Measurements from ENCODE around the gene CHD9.

Gene CHD9, protein sequence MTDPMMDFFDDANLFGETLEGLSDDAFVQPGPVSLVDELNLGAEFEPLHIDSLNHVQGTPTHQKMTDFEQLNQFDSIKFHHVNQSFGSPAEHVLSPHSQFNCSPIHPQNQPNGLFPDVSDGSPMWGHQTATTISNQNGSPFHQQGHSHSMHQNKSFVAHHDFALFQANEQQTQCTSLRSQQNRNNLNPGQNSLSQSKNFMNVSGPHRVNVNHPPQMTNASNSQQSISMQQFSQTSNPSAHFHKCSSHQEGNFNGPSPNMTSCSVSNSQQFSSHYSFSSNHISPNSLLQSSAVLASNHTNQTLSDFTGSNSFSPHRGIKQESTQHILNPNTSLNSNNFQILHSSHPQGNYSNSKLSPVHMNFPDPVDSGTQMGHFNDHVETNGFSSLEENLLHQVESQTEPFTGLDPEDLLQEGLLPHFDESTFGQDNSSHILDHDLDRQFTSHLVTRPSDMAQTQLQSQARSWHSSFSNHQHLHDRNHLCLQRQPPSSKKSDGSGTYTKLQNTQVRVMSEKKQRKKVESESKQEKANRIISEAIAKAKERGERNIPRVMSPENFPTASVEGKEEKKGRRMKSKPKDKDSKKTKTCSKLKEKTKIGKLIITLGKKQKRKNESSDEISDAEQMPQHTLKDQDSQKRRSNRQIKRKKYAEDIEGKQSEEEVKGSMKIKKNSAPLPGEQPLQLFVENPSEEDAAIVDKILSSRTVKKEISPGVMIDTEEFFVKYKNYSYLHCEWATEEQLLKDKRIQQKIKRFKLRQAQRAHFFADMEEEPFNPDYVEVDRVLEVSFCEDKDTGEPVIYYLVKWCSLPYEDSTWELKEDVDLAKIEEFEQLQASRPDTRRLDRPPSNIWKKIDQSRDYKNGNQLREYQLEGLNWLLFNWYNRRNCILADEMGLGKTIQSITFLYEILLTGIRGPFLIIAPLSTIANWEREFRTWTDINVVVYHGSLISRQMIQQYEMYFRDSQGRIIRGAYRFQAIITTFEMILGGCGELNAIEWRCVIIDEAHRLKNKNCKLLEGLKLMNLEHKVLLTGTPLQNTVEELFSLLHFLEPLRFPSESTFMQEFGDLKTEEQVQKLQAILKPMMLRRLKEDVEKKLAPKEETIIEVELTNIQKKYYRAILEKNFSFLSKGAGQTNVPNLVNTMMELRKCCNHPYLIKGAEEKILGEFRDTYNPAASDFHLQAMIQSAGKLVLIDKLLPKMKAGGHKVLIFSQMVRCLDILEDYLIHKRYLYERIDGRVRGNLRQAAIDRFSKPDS (N-terminal part only)

DNA sequence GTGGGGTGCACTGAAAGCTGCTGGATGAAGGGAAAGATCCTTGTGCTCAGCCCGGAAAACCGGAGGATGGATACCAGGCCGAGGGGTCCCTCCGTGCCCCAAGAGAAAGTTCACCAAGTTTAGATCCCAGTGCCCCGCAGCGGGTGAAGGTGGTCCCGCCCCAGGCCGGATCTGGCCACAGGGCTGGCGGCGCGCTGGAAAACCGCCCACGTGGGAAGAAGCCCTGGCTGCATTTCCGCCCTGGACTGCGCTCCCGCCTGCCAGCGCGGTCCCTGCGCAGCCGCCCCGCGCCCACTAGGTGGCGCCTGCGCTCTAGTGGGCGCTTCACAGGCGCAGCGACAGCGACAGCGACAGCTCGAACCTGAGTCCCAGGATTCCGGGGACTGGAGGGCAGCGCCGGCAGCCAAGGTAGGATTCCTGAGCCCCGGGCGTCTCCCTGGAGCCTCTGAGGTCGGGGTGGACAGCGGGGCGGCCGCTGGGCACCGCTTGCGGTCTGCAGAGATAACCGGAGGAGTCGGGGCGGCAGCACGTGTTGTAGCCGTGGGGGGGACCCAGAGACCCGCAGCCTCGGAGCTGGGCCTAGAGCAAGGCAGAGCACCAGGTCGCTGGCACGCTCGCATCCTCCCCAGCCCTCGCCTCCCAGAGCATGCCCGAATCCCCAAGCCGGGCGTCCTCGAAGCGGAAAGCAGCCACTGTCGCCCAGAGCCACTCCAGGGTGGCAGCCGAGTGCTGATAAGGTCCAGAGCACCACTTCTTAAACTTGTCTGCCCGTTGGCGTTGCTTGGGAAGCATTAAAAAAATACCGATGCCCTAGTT lies at the start of gene CHD9:
Gene CHD9, plus strand, starts transcription at position 322 of the 816 bp plus-strand sequence. CDS start 101,099 bp downstream, outside the sequence.
- POLR2A ChIA-PET: interaction anchor here (0.8 to 3.2 kb wide), 6 partner anchors 13 to 75 kb away, joined by 4 to 13 read pairs (median 6); no protein-coding TSS in a partner anchor
- DNase-seq (ENCODE audit: low read depth, low spot score): no peak
- peak within 1 kb of the TSS; percentile 80 for H3K4me3 ChIP-seq (ENCODE audit: low read depth, low read length)
- TF ChIP-seq, protein P1, sequence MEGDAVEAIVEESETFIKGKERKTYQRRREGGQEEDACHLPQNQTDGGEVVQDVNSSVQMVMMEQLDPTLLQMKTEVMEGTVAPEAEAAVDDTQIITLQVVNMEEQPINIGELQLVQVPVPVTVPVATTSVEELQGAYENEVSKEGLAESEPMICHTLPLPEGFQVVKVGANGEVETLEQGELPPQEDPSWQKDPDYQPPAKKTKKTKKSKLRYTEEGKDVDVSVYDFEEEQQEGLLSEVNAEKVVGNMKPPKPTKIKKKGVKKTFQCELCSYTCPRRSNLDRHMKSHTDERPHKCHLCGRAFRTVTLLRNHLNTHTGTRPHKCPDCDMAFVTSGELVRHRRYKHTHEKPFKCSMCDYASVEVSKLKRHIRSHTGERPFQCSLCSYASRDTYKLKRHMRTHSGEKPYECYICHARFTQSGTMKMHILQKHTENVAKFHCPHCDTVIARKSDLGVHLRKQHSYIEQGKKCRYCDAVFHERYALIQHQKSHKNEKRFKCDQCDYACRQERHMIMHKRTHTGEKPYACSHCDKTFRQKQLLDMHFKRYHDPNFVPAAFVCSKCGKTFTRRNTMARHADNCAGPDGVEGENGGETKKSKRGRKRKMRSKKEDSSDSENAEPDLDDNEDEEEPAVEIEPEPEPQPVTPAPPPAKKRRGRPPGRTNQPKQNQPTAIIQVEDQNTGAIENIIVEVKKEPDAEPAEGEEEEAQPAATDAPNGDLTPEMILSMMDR (IDR thresholded peaks at IDR 0.05; ENCODE audit: insufficient read depth, low read length, missing control alignments): peak; percentile 100
- CTCF ChIA-PET: interaction anchor here (0.6 to 5.6 kb wide), 44 partner anchors 9 to 757 kb away, joined by 3 to 69 read pairs (median 5); no protein-coding TSS in a partner anchor

DNA sequence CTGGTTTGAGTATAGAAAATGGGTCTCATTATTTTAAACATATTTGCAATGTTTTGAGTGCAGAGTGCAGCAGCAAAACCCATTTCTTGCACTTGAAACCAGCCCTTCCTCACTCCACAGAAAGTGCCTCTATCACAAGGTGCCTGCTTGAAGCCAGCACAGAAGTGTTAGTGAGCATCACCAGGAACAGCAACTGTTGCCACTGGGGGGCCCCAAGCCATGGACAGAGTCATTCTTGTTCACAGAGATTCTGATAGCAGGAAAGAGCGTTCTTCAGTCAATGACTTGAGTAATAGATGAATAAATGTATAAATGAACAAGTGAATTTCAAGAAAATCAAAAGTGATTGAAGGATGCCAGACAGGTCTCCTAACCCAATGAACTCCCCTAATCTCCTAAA lies 47.7 kb upstream of the CHD9 start:
- ChIA-PET CTCF (no interaction called here), POLR2A (no interaction called here)
- TF ChIP-seq, protein P1 (IDR thresholded peaks at IDR 0.05; ENCODE audit: insufficient read depth, low read length, missing control alignments): no peak
- DNase-seq (ENCODE audit: low read depth, low spot score): no peak
- no peak overlapping the region for H3K4me3 ChIP-seq (ENCODE audit: low read depth, low read length)

DNA sequence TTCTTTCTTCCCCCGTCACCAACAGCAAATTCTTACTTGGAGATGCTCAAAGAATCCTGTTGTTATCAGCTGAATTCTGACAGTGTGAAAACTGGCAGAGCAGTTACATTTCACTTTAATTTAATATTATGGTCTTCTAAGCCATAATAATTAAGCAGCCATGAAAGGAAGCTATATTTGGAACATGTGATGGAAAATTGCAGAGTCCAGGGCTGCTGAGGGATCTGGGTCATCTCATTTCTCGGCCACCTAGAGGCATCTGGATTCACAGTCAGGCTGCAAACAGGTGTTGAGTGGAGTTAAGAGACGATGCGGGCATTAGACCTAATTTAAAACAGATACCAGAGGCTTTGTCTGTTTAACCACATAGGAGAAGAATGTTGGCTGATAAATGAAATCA lies 40.5 kb upstream of the CHD9 start:
- TF ChIP-seq, protein P1 (IDR thresholded peaks at IDR 0.05; ENCODE audit: insufficient read depth, low read length, missing control alignments): no peak
- POLR2A ChIA-PET: no interaction called here
- no peak overlapping the region for H3K4me3 ChIP-seq (ENCODE audit: low read depth, low read length)
- no peak for DNase-seq (ENCODE audit: low read depth, low spot score)
- CTCF ChIA-PET: no interaction called here

DNA sequence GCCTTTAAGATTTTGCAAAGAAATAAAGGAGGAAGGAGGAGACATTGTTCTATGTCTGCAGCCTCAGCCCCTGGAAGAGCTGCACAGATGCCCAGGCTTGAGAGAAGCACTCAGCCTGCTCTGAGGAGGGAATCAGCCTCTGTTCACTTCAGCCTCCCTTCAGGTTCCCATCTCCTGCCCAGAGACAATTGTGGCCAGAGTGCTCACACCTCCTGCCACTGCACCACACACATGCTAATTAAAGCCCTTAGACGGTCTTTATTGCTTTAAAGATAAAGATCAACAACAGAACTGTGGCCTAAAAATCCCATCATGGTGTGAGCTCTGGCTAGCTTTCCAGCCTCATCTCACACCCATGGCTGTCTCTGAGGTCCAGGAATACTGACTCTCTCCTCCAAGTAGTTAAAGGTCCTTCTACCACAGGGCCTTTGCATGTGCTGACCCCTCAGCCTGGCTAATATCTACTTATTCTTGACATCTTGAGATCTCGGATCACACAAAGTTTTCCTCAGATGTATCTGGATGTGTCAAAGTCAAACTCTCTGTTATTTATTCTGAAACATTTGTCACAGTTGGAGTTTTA lies 35.9 kb upstream of the CHD9 start:
- CTCF ChIA-PET: interaction anchor here (1.2 kb wide), 1 partner anchor 827 kb away, joined by 4 read pairs; no protein-coding TSS in a partner anchor
- POLR2A ChIA-PET: no interaction called here
- TF ChIP-seq, protein P1 (IDR thresholded peaks at IDR 0.05; ENCODE audit: insufficient read depth, low read length, missing control alignments): no peak
- H3K4me3 ChIP-seq (ENCODE audit: low read depth, low read length): no peak overlapping the region
- no peak for DNase-seq (ENCODE audit: low read depth, low spot score)

DNA sequence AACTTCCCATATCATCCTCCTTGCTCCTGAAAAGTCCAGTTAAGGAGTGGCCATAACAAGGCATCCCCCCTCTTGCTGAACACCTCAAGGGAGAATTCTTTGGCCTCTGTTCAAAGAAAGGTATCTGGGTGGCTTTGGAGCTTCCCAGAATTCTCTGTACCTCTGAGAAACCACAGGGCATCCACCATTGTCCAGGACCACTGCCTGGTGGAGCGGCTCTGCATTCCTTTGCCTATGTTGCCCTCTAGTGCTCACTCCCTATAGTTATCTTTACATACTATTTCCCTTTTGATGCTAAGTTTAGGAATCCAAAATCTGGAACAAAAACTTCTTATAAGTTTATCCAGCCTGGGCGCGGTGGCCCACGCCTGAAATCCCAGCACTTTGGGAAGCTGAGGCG lies 32.4 kb upstream of the CHD9 start:
- TF ChIP-seq, protein P1 (IDR thresholded peaks at IDR 0.05; ENCODE audit: insufficient read depth, low read length, missing control alignments): peak; percentile 62
- POLR2A ChIA-PET: no interaction called here

More for the DNA sequence above, 32.4 kb upstream of the CHD9 start:
- CTCF ChIA-PET: interaction anchor here (0.7 to 6.0 kb wide), 22 partner anchors 9 to 954 kb away, joined by 3 to 73 read pairs (median 5); no protein-coding TSS in a partner anchor
- H3K4me3 ChIP-seq (ENCODE audit: low read depth, low read length): no peak overlapping the region
- no peak for DNase-seq (ENCODE audit: low read depth, low spot score)
